ENCODE data around the gene GOSR2.

GRCh38 chr17:46962374-46962790, 39.4 kb downstream of the GOSR2 start:
- no peak for TF ChIP-seq CTCF (conservative IDR thresholded peaks at IDR 0.05; ENCODE audit: low read depth, low read length)
- no peak for TF ChIP-seq POLR2A (IDR thresholded peaks at IDR 0.05; ENCODE audit: low read depth, low read length)
- no peak for TF ChIP-seq SMC3 (IDR thresholded peaks at IDR 0.05; ENCODE audit: low read depth, low read length)
- no peak for TF ChIP-seq NFE2L2 (IDR thresholded peaks at IDR 0.05; ENCODE audit: low read depth, low read length)
